ENCODE results near the gene PAX3.

Gene PAX3

GRCh38 chr2:222303828-222304736 is 5.3 kb upstream of the PAX3 start:
- 1 to 2% methylated on average over 36 to 38 of the region's 38 CpGs for whole genome bisulfite sequencing, 2 experiments
- no peaks in the 10 kb centered on the region for H3K36me3 ChIP-seq (ENCODE audit: control insufficient read depth, insufficient read depth, low read length)
- H3K4me1 ChIP-seq (ENCODE audit: control insufficient read depth, insufficient read depth, low read length): peaks cover 81% of the 10 kb centered on the region
- no peak overlapping the region for H3K27ac ChIP-seq (ENCODE audit: insufficient read depth, low read depth, low read length, poor library complexity, severe bottlenecking)
- no peaks in the 10 kb centered on the region for H3K9me3 ChIP-seq (ENCODE audit: control insufficient read depth, low read length)
- peak overlapping the region; percentile 29 for H3K4me3 ChIP-seq (ENCODE audit: insufficient read depth, low read depth, low read length)
- peaks cover 100% of the 10 kb centered on the region for H3K27me3 ChIP-seq (ENCODE audit: control insufficient read depth, insufficient read depth, low read length, poor library complexity, severe bottlenecking)

DNA sequence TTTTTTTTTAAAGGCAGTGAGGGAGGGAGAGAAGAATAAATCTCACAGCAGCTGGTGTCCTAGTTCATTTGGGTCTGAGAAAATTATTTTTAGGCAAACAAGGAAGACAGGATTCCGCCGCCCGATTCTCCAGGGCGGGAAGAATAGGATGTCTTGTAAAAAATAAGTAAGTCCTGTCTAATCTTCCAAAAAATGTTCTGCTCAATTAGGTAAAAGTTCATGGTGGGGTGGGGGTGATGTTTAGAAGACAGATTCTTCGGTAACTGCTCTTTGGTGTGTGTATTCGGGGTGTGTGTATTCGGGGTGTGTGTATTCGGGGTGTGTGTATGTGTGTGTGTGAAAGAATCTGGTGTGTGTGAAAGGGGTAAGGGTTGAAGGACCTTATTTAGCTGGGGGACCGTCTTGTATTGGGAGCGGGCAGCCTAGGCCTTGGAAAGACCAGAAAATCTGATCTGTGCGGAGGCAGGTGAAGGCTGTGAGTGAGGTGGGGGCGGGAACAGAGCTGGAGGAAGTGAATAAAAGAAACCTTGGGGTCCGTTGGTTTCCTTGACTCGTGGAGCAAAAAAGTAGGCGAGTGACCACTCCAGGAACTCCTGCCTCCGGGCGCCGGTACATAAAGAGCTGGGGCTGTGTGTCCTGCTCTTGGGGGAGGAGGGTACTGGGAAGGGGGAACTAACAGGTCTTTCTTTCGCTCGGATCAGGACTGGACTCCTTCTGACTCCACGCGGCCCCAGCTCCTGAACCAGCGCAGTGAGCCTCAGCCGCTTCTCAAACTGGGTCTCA is 4.4 kb upstream of the PAX3 start:
- peaks cover 77% of the 10 kb centered on the region for H3K4me1 ChIP-seq (ENCODE audit: control insufficient read depth, insufficient read depth, low read length)
- WGBS, 2 experiments: 4 to 5% methylated on average over 24 of the region's 24 CpGs

DNA sequence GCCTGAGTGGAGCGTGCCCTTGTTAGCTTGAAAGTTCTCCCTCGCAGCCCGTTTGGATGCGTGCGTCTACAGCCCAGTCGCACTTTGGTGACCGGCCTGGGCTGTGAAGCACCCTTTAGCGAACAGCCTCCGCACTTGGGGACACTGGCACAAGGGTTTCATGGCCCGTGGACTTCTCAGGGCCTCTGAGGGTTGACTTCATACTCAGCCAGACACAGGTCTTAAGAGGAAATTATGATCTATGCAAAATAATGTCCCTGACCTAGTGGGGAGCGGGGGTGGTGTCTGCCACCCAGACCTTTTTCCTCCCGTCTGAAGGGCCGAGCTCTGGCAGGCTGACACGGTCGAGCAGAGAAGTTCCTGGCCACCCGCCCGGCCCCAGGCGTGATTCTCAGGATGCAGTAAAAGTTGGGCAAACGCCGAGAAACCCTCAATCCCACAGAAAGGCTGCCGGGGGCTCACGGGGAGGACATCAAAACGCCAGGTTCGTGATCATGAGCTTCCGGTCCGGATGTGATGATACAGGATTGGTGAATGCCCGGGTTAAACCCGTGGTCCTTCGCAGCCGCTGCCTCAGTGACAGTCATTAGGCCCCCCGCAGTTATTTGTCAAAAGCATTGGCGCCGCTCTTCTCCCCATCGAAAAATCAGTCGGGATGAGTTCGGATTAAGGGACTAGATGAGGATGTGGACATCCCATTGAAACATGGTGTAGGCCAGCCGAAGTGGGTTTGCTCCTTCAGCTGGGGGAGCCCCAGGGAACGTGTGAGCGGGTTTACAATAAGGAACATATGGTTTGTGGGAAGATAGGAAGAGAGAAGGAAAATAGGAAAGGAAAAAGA is 3.6 kb upstream of the PAX3 start:
- no peak overlapping the region for H3K27ac ChIP-seq (ENCODE audit: insufficient read depth, low read depth, low read length, poor library complexity, severe bottlenecking)

More for the DNA sequence above, 4.4 kb upstream of the PAX3 start:
- H3K27ac ChIP-seq (ENCODE audit: insufficient read depth, low read depth, low read length, poor library complexity, severe bottlenecking): no peak overlapping the region
- H3K36me3 ChIP-seq (ENCODE audit: control insufficient read depth, insufficient read depth, low read length): no peaks in the 10 kb centered on the region
- no peaks in the 10 kb centered on the region for H3K9me3 ChIP-seq (ENCODE audit: control insufficient read depth, low read length)
- H3K4me3 ChIP-seq (ENCODE audit: insufficient read depth, low read depth, low read length): peak overlapping the region; percentile 29
- peaks cover 100% of the 10 kb centered on the region for H3K27me3 ChIP-seq (ENCODE audit: control insufficient read depth, insufficient read depth, low read length, poor library complexity, severe bottlenecking)

GRCh38 chr2:222301796-222302118 is 3.0 kb upstream of the PAX3 start:
- Histone ChIP-seq H3K9me3 (ENCODE audit: control insufficient read depth, low read length) (no peaks in the 10 kb centered on the region), H3K27me3 (ENCODE audit: control insufficient read depth, insufficient read depth, low read length, poor library complexity, severe bottlenecking) (peaks cover 100% of the 10 kb centered on the region), H3K27ac (ENCODE audit: insufficient read depth, low read depth, low read length, poor library complexity, severe bottlenecking) (no peak overlapping the region), H3K36me3 (ENCODE audit: control insufficient read depth, insufficient read depth, low read length) (peaks cover 3% of the 10 kb centered on the region), H3K4me1 (ENCODE audit: control insufficient read depth, insufficient read depth, low read length) (peaks cover 65% of the 10 kb centered on the region), H3K4me3 (ENCODE audit: insufficient read depth, low read depth, low read length) (peak overlapping the region; percentile 74)
- WGBS, 2 experiments: 2 to 3% methylated on average over 16 of the region's 16 CpGs

More for the DNA sequence above, 3.6 kb upstream of the PAX3 start:
- H3K4me1 ChIP-seq (ENCODE audit: control insufficient read depth, insufficient read depth, low read length): peaks cover 71% of the 10 kb centered on the region
- no peaks in the 10 kb centered on the region for H3K9me3 ChIP-seq (ENCODE audit: control insufficient read depth, low read length)
- no peaks in the 10 kb centered on the region for H3K36me3 ChIP-seq (ENCODE audit: control insufficient read depth, insufficient read depth, low read length)
- H3K27me3 ChIP-seq (ENCODE audit: control insufficient read depth, insufficient read depth, low read length, poor library complexity, severe bottlenecking): peaks cover 100% of the 10 kb centered on the region
- 1 to 2% methylated on average over 39 of the region's 39 CpGs for WGBS, 2 experiments
- peak overlapping the region; percentile 11 for H3K4me3 ChIP-seq (ENCODE audit: insufficient read depth, low read depth, low read length)

- peak overlapping the region; percentile 70 for H3K27ac ChIP-seq (ENCODE audit: insufficient read depth, low read depth, low read length, poor library complexity, severe bottlenecking)
- peaks cover 62% of the 10 kb centered on the region for H3K4me1 ChIP-seq (ENCODE audit: control insufficient read depth, insufficient read depth, low read length)
Observed at GRCh38 chr2:222301053-222301795, 2.4 kb upstream of the PAX3 start.

GRCh38 chr2:222300726-222301052 is 1.9 kb upstream of the PAX3 start:
- H3K9me3 ChIP-seq (ENCODE audit: control insufficient read depth, low read length): no peaks in the 10 kb centered on the region
- H3K36me3 ChIP-seq (ENCODE audit: control insufficient read depth, insufficient read depth, low read length): peaks cover 11% of the 10 kb centered on the region
- WGBS, 2 experiments: 1 to 2% methylated on average over 11 of the region's 11 CpGs
- peak overlapping the region; percentile 74 for H3K4me3 ChIP-seq (ENCODE audit: insufficient read depth, low read depth, low read length)
- peaks cover 100% of the 10 kb centered on the region for H3K27me3 ChIP-seq (ENCODE audit: control insufficient read depth, insufficient read depth, low read length, poor library complexity, severe bottlenecking)
- H3K27ac ChIP-seq (ENCODE audit: insufficient read depth, low read depth, low read length, poor library complexity, severe bottlenecking): peak overlapping the region; percentile 70
- H3K4me1 ChIP-seq (ENCODE audit: control insufficient read depth, insufficient read depth, low read length): peaks cover 62% of the 10 kb centered on the region

More at GRCh38 chr2:222301053-222301795, 2.4 kb upstream of the PAX3 start:
- H3K9me3 ChIP-seq (ENCODE audit: control insufficient read depth, low read length): no peaks in the 10 kb centered on the region
- peaks cover 8% of the 10 kb centered on the region for H3K36me3 ChIP-seq (ENCODE audit: control insufficient read depth, insufficient read depth, low read length)
- peak overlapping the region; percentile 74 for H3K4me3 ChIP-seq (ENCODE audit: insufficient read depth, low read depth, low read length)
- H3K27me3 ChIP-seq (ENCODE audit: control insufficient read depth, insufficient read depth, low read length, poor library complexity, severe bottlenecking): peaks cover 100% of the 10 kb centered on the region
- WGBS, 2 experiments: 1 to 2% methylated on average over 34 of the region's 34 CpGs

- Histone ChIP-seq H3K27ac (ENCODE audit: insufficient read depth, low read depth, low read length, poor library complexity, severe bottlenecking) (peak overlapping the region; percentile 79), H3K36me3 (ENCODE audit: control insufficient read depth, insufficient read depth, low read length) (peaks cover 17% of the 10 kb centered on the region), H3K27me3 (ENCODE audit: control insufficient read depth, insufficient read depth, low read length, poor library complexity, severe bottlenecking) (peaks cover 100% of the 10 kb centered on the region), H3K9me3 (ENCODE audit: control insufficient read depth, low read length) (no peaks in the 10 kb centered on the region), H3K4me3 (ENCODE audit: insufficient read depth, low read depth, low read length) (peak overlapping the region; percentile 74), H3K4me1 (ENCODE audit: control insufficient read depth, insufficient read depth, low read length) (peaks cover 57% of the 10 kb centered on the region)
- WGBS, 2 experiments: 1% methylated on average over 18 to 20 of the region's 20 CpGs
Observed at GRCh38 chr2:222299906-222300725, 1.3 kb upstream of the PAX3 start.

DNA sequence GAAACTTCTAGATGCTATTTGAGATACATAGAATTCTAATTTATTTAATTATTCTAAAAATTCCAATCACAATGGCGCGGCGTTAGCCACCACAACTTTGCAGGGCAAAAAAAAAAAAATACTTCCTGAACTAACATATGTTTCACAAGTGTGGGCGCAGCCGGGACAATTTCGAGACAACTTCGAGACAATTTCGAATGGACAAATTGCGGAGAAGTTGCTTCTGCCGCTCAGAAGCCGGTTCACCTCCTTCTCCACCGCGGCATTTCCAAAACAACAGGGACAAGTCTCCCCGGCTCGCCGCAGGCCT is 842 bp downstream of the PAX3 start:
- peaks cover 24% of the 10 kb centered on the region for H3K36me3 ChIP-seq (ENCODE audit: control insufficient read depth, insufficient read depth, low read length)
- peaks cover 100% of the 10 kb centered on the region for H3K27me3 ChIP-seq (ENCODE audit: control insufficient read depth, insufficient read depth, low read length, poor library complexity, severe bottlenecking)
- no peaks in the 10 kb centered on the region for H3K9me3 ChIP-seq (ENCODE audit: control insufficient read depth, low read length)
- 1% methylated on average over 16 of the region's 16 CpGs for WGBS, 2 experiments
- peaks cover 37% of the 10 kb centered on the region for H3K4me1 ChIP-seq (ENCODE audit: control insufficient read depth, insufficient read depth, low read length)
- no peak overlapping the region for H3K27ac ChIP-seq (ENCODE audit: insufficient read depth, low read depth, low read length, poor library complexity, severe bottlenecking)
- peak overlapping the region; percentile 74 for H3K4me3 ChIP-seq (ENCODE audit: insufficient read depth, low read depth, low read length)

GRCh38 chr2:222297600-222297935 is 1.2 kb downstream of the PAX3 start:
- Histone ChIP-seq H3K27ac (ENCODE audit: insufficient read depth, low read depth, low read length, poor library complexity, severe bottlenecking) (no peak overlapping the region), H3K27me3 (ENCODE audit: control insufficient read depth, insufficient read depth, low read length, poor library complexity, severe bottlenecking) (peaks cover 100% of the 10 kb centered on the region), H3K4me1 (ENCODE audit: control insufficient read depth, insufficient read depth, low read length) (peaks cover 37% of the 10 kb centered on the region), H3K36me3 (ENCODE audit: control insufficient read depth, insufficient read depth, low read length) (peaks cover 28% of the 10 kb centered on the region), H3K9me3 (ENCODE audit: control insufficient read depth, low read length) (no peaks in the 10 kb centered on the region), H3K4me3 (ENCODE audit: insufficient read depth, low read depth, low read length) (peak overlapping the region; percentile 74)
- WGBS, 2 experiments: 2% methylated on average over 6 of the region's 6 CpGs

Measured in ectodermal cell (in vitro differentiated cells).